Stimulated activated naive CD8-positive, alpha-beta T cell treated with anti-CD3 and anti-CD28 coated beads, Interleukin-15, Interleukin-2, amounts not matched to agents 100 ng/mL and 50 ng/mL, for 24 hours (primary cell): Measurements from ENCODE around the gene MESP2.

Experiments used
- H3K27ac Mint-ChIP-seq: one replicate; pipeline ENCODE4 v1.8.0; 2021; ENCODE audit warnings: mild to moderate bottlenecking, mixed read lengths
- H3K27me3 Mint-ChIP-seq: one replicate; pipeline ENCODE4 v1.8.0; 2021; ENCODE audit warnings: mixed read lengths
- H3K36me3 Mint-ChIP-seq: one replicate; pipeline ENCODE4 v1.8.0; 2021; ENCODE audit warnings: low read depth, mixed read lengths
- H3K4me1 Mint-ChIP-seq: one replicate; pipeline ENCODE4 v1.8.0; 2021; ENCODE audit warnings: low read depth, mixed read lengths
- H3K4me3 Mint-ChIP-seq: one replicate; pipeline ENCODE4 v1.8.0; 2021; ENCODE audit warnings: mild to moderate bottlenecking, mixed read lengths
- H3K9me3 Mint-ChIP-seq: one replicate; pipeline ENCODE4 v1.8.0; 2021; ENCODE audit warnings: mixed read lengths

MESP2 gene

GRCh38 chr15:89822951-89823711 lies 47.0 kb downstream of the MESP2 start:
- H3K27ac Mint-ChIP-seq, result no peak overlapping the region
- H3K4me1 Mint-ChIP-seq, result no peaks in the 10 kb centered on the region
- H3K36me3 Mint-ChIP-seq, result no peaks in the 10 kb centered on the region
- no peak overlapping the region for H3K4me3 Mint-ChIP-seq
- H3K27me3 Mint-ChIP-seq, result peaks cover 21% of the 10 kb centered on the region
- H3K9me3 Mint-ChIP-seq, result no peaks in the 10 kb centered on the region

GRCh38 chr15:89823836-89824606 lies 47.9 kb downstream of the MESP2 start:
- Mint-ChIP-seq H3K4me3 (no peak overlapping the region), H3K36me3 (no peaks in the 10 kb centered on the region), H3K9me3 (no peaks in the 10 kb centered on the region), H3K27ac (no peak overlapping the region), H3K4me1 (no peaks in the 10 kb centered on the region), H3K27me3 (peaks cover 18% of the 10 kb centered on the region)

GRCh38 chr15:89824607-89824867 lies 48.4 kb downstream of the MESP2 start:
- H3K4me3 Mint-ChIP-seq, result no peak overlapping the region
- no peaks in the 10 kb centered on the region for H3K9me3 Mint-ChIP-seq
- H3K4me1 Mint-ChIP-seq, result no peaks in the 10 kb centered on the region
- no peaks in the 10 kb centered on the region for H3K36me3 Mint-ChIP-seq
- H3K27me3 Mint-ChIP-seq, result peaks cover 18% of the 10 kb centered on the region
- no peak overlapping the region for H3K27ac Mint-ChIP-seq

- no peak overlapping the region for H3K27ac Mint-ChIP-seq
- no peaks in the 10 kb centered on the region for H3K9me3 Mint-ChIP-seq
- peaks cover 18% of the 10 kb centered on the region for H3K27me3 Mint-ChIP-seq
- no peaks in the 10 kb centered on the region for H3K36me3 Mint-ChIP-seq
- no peaks in the 10 kb centered on the region for H3K4me1 Mint-ChIP-seq
- H3K4me3 Mint-ChIP-seq, result no peak overlapping the region
Observed at GRCh38 chr15:89825271-89825940, 49.3 kb downstream of the MESP2 start.

- peaks cover 11% of the 10 kb centered on the region for H3K27me3 Mint-ChIP-seq
- no peaks in the 10 kb centered on the region for H3K9me3 Mint-ChIP-seq
- no peaks in the 10 kb centered on the region for H3K36me3 Mint-ChIP-seq
- H3K27ac Mint-ChIP-seq, result no peak overlapping the region
- H3K4me3 Mint-ChIP-seq, result no peak overlapping the region
- no peaks in the 10 kb centered on the region for H3K4me1 Mint-ChIP-seq
Observed at GRCh38 chr15:89826671-89827655, 50.8 kb downstream of the MESP2 start.

GRCh38 chr15:89827829-89828228 lies 51.7 kb downstream of the MESP2 start:
- no peak overlapping the region for H3K27ac Mint-ChIP-seq
- no peaks in the 10 kb centered on the region for H3K9me3 Mint-ChIP-seq
- H3K4me1 Mint-ChIP-seq, result no peaks in the 10 kb centered on the region
- H3K4me3 Mint-ChIP-seq, result no peak overlapping the region
- peaks cover 5% of the 10 kb centered on the region for H3K27me3 Mint-ChIP-seq
- peaks cover 3% of the 10 kb centered on the region for H3K36me3 Mint-ChIP-seq
